Esophagus squamous epithelium (tissue), 5 donors: Measurements from ENCODE around the gene REXO5. TPM values are rescaled to one million over a fixed set of nuclear protein-coding genes. Genes with fewer than 3 reads are reported as not detected.

ENCODE experiments used
- DNase-seq: peaks from one replicate; lab custom pipeline; 2025; lab: John Stamatoyannopoulos, UW
- H3K27ac ChIP-seq, 4 donors: fragments of 200-600 bp; sonication (generic); one replicate each; pipeline ENCODE4 v1.5.1; 2016 to 2019; ENCODE audit warnings: mild to moderate bottlenecking in 1 of 4
- H3K27me3 ChIP-seq, 4 donors: fragments of 200-600 bp; sonication (generic); 1 replicate in 3 of 4; 2 replicates in 1 of 4; pipeline versions ENCODE4 v1.5.1 to v1.6.0; 2017 to 2021; ENCODE audit warnings: antibody characterized with exemption in 1 of 4
- H3K36me3 ChIP-seq, 3 donors: fragments of 200-600 bp; sonication (generic); one replicate each; pipeline ENCODE4 v1.5.1; 2016 to 2019
- H3K4me1 ChIP-seq, 3 donors: fragments of 200-600 bp; sonication (generic); one replicate each; pipeline ENCODE4 v1.5.1; 2017 to 2019
- H3K4me3 ChIP-seq, 4 donors: fragments of 200-600 bp; sonication (generic); 1 replicate in 3 of 4; 2 replicates in 1 of 4; pipeline ENCODE4 v1.5.1; 2016 to 2019; ENCODE audit warnings: mild to moderate bottlenecking in 2 of 4, moderate library complexity in 1 of 4
- H3K9me3 ChIP-seq, 3 donors: fragments of 200-600 bp; sonication (generic); one replicate each; pipeline ENCODE4 v1.5.1; 2016 to 2019
- CTCF ChIP-seq, 6 experiments: fragments of 450-650 bp in 4 of 6; fragments of 200-600 bp in 2 of 6; sonication (generic) in 2 of 6; IDR thresholded peaks; one replicate each; pipeline ENCODE4 v1.5.1; 2016 to 2019; ENCODE audit warnings: antibody characterized with exemption in 6 of 6, mild to moderate bottlenecking in 4 of 6, moderate library complexity in 4 of 6
- POLR2A ChIP-seq, 4 donors: fragments of 450-650 bp; IDR thresholded peaks; one replicate each; pipeline ENCODE4 v1.6.1; 2017; ENCODE audit warnings: antibody characterized with exemption in 4 of 4, mild to moderate bottlenecking in 4 of 4, moderate library complexity in 3 of 4
- WGBS, 2 donors: methylation state at CpG; one replicate each; pipeline ENCODE4 v1.1.5; 2018; 5-methylcytosine and 5-hydroxymethylcytosine counted together
- intact Hi-C: fragments of 100-400 bp; cut with DNase I; formaldehyde crosslinking; loops from one replicate; pipeline ENCODE4 v1.15.0; 2022
- total RNA-seq, 4 donors: library from RNA; depleted of rRNA; stranded (reverse); fragments of >200 nt; gene quantifications; one replicate each; pipeline ENCODE4 v1.1.0, GENCODE V29; 2016
- donor health status: DM: yes; HTN: yes; CAD: no.

The REXO5 gene
- total RNA-seq, 4 donors from 2014 or later: 0.49 to 3.2 (median 2.7) TPM

- DNase-seq: no peak
- no peaks in the 10 kb centered on the region for H3K36me3 ChIP-seq
- no peaks in the 10 kb centered on the region for H3K27me3 ChIP-seq
- H3K9me3 ChIP-seq: no peaks in the 10 kb centered on the region
- peaks cover 39 to 100% (median 79%) of the 10 kb centered on the region in 3 donors for H3K4me1 ChIP-seq
- 28 to 43% methylated on average over 2 of the region's 2 CpGs for WGBS, 2 donors
- TF ChIP-seq CTCF (IDR thresholded peaks at IDR 0.05) (no peak), POLR2A (IDR thresholded peaks at IDR 0.05) (no peak)
- no peak overlapping the region for H3K4me3 ChIP-seq
- intact Hi-C loops: no loop called here
- peak overlapping the region in 3 of 4 donors; percentile 49 to 72 (median 68) for H3K27ac ChIP-seq
These were observed 63.9 kb downstream of the REXO5 start for GRCh38 chr16:20870122-20870820.

GRCh38 chr16:20871258-20871657, 64.9 kb downstream of the REXO5 start:
- no peak for TF ChIP-seq CTCF (IDR thresholded peaks at IDR 0.05)
- TF ChIP-seq POLR2A (IDR thresholded peaks at IDR 0.05): no peak
- WGBS, 2 donors: 35 to 79% methylated on average over 2 of the region's 2 CpGs
- Histone ChIP-seq H3K36me3 (no peaks in the 10 kb centered on the region), H3K27me3 (no peaks in the 10 kb centered on the region), H3K4me1 (peaks cover 31 to 96% (median 69%) of the 10 kb centered on the region in 3 donors), H3K27ac (peak overlapping the region in 3 of 4 donors; percentile 49 to 72 (median 68)), H3K4me3 (no peak overlapping the region), H3K9me3 (no peaks in the 10 kb centered on the region)
- intact Hi-C loops: no loop called here
- no peak for DNase-seq

- intact Hi-C loops: no loop called here
- TF ChIP-seq CTCF (IDR thresholded peaks at IDR 0.05) (no peak), POLR2A (IDR thresholded peaks at IDR 0.05) (no peak)
- Histone ChIP-seq H3K4me1 (peaks cover 22 to 87% (median 60%) of the 10 kb centered on the region in 3 donors), H3K27ac (peak overlapping the region in 3 of 4 donors; percentile 49 to 72 (median 68)), H3K4me3 (no peak overlapping the region), H3K27me3 (no peaks in the 10 kb centered on the region), H3K36me3 (no peaks in the 10 kb centered on the region), H3K9me3 (no peaks in the 10 kb centered on the region)
- no peak for DNase-seq
- WGBS, 2 donors: 69 to 75% methylated on average over 9 of the region's 9 CpGs
These were observed 65.9 kb downstream of the REXO5 start for GRCh38 chr16:20871941-20872815.

GRCh38 chr16:20873331-20873730, 67.0 kb downstream of the REXO5 start:
- no peak overlapping the region for H3K4me3 ChIP-seq
- H3K4me1 ChIP-seq: peaks cover 18 to 84% (median 49%) of the 10 kb centered on the region in 3 donors
- intact Hi-C loops: no loop called here
- 75 to 85% methylated on average over 3 of the region's 3 CpGs for WGBS, 2 donors
- no peaks in the 10 kb centered on the region for H3K36me3 ChIP-seq
- no peaks in the 10 kb centered on the region for H3K27me3 ChIP-seq
- peak overlapping the region; percentile 38 to 64 (median 43) for H3K27ac ChIP-seq
- no peak for DNase-seq
- TF ChIP-seq CTCF (IDR thresholded peaks at IDR 0.05): no peak
- TF ChIP-seq POLR2A (IDR thresholded peaks at IDR 0.05): no peak
- no peaks in the 10 kb centered on the region for H3K9me3 ChIP-seq
